Measurements from ENCODE around the gene NSMF.

DNA sequence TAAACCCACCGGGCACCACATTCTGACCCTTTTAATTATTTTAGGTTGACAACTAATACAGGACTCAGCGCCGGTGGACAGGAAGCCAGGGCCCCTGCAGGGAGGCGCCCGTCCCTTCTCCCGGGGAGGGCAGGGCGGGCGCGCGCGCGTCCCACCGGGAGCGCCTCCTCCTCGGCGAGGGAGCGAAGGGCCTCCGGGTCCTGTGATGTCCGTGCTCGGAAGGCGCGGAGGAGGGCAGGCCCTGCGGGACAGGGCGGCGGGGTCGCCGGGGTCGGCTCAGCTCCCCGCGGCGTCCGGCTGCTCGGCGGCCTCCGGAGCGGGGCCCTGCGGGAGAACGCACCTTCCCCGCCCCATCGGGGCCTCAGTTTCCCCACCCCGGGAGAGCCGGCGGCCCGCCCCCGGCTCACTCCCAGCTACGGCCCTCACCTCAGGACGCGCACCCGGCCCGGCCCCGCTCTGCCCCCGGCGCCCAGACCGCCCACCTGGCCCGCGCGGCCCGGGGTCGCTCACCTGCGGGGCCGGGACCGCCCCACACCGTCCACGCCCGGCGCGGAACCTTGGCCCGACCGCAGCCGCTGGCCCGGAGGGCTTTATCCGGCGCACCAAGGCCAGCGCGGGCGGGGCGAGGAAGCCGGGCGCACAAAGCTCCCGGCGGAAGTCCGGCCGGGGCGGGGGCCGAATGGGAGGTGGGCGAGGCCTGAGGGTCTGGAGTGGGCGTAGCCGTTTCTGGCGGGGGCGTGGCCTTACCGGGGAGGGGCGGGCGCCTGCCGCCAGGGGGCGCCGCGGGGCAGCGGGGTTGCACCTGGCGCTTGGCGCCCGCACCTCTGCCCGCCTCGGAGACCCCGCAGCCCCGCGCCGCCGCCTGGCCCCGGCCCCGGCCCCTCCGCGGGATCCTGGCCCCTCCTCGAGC lies 36.3 kb downstream of the NSMF start, which contains the start of the genes EXD3 and NOXA1:
- TF ChIP-seq, protein P1, sequence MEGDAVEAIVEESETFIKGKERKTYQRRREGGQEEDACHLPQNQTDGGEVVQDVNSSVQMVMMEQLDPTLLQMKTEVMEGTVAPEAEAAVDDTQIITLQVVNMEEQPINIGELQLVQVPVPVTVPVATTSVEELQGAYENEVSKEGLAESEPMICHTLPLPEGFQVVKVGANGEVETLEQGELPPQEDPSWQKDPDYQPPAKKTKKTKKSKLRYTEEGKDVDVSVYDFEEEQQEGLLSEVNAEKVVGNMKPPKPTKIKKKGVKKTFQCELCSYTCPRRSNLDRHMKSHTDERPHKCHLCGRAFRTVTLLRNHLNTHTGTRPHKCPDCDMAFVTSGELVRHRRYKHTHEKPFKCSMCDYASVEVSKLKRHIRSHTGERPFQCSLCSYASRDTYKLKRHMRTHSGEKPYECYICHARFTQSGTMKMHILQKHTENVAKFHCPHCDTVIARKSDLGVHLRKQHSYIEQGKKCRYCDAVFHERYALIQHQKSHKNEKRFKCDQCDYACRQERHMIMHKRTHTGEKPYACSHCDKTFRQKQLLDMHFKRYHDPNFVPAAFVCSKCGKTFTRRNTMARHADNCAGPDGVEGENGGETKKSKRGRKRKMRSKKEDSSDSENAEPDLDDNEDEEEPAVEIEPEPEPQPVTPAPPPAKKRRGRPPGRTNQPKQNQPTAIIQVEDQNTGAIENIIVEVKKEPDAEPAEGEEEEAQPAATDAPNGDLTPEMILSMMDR (conservative IDR thresholded peaks at IDR 0.05 in 1 of 2, IDR thresholded peaks at IDR 0.05 in 1 of 2; ENCODE audit: extremely low read depth in 1 of 2, insufficient read depth in 1 of 2, low read depth in 1 of 2, low read length in 2 of 2): peak; percentile 20 to 67
- TF ChIP-seq EZH2 (IDR thresholded peaks at IDR 0.05; ENCODE audit: borderline replicate concordance, low read length): no peak

Measured in mammary epithelial cell (primary cell).